HEK293 (cell line): ENCODE results near the gene ACTL9.

Source experiments
- CTCF ChIA-PET: fragments of 350-600 bp; formaldehyde crosslinking; extraction: SDS; loops from one replicate; lab custom pipeline; 2021; ENCODE audit warnings: antibody characterized with exemption; lab: Yijun Ruan, JAX
- POLR2A ChIA-PET: fragments of 300-600 bp; formaldehyde crosslinking; extraction: SDS; loops from one replicate; lab custom pipeline; 2020; ENCODE audit warnings: antibody characterized with exemption, inconsistent platforms; lab: Yijun Ruan, JAX
- H3K27ac ChIP-seq: fragments of 200-500 bp; sonication (Bioruptor generic); 2 replicates; pipeline ENCODE4 v1.5.1; 2014; ENCODE audit warnings: low read depth, low read length, control low read depth, inconsistent platforms; ENCODE audit errors: extremely low read depth
- H3K36me3 ChIP-seq, 2 experiments: fragments of 200-500 bp in 1 of 2; sonication (Bioruptor generic) in 1 of 2; 1 replicate in 1 of 2; 2 replicates in 1 of 2; pipeline ENCODE4 v1.5.1; 2014 to 2017; ENCODE audit warnings: inconsistent platforms in 2 of 2, low read length in 2 of 2; ENCODE audit not compliant: control insufficient read depth in 2 of 2, insufficient read depth in 1 of 2
- H3K4me1 ChIP-seq: fragments of 200-500 bp; sonication (Bioruptor generic); 2 replicates; pipeline ENCODE4 v1.5.1; 2014; ENCODE audit warnings: mild to moderate bottlenecking, low read length, inconsistent platforms; ENCODE audit not compliant: control insufficient read depth, insufficient read depth
- H3K4me3 ChIP-seq: 2 replicates; pipeline ENCODE4 v1.5.1; 2011; ENCODE audit warnings: low read depth, mild to moderate bottlenecking, control low read depth, low read length, moderate library complexity
- H3K9me3 ChIP-seq: fragments of 200-500 bp; sonication (Bioruptor generic); 2 replicates; pipeline ENCODE4 v1.5.1; 2014; ENCODE audit warnings: low read depth, low read length, inconsistent platforms; ENCODE audit not compliant: control insufficient read depth, insufficient read depth
- BCL11B ChIP-seq: fragments of 450-650 bp; formaldehyde crosslinking; IDR thresholded peaks from 2 replicates; pipeline ENCODE4 v1.5.1; 2016; ENCODE audit warnings: low read depth, missing biosample characterization, missing genetic modification characterization
- HOXC10 ChIP-seq: sonication (generic); formaldehyde crosslinking; IDR thresholded peaks from 2 replicates; pipeline ENCODE4 v1.8.1; 2023; ENCODE audit warnings: mild to moderate bottlenecking, missing genetic modification reagents
- SCRT2 ChIP-seq: fragments of 450-650 bp; formaldehyde crosslinking; IDR thresholded peaks from 2 replicates; pipeline ENCODE4 v1.5.1; 2016; ENCODE audit warnings: missing biosample characterization, missing genetic modification characterization
- ZBTB1 ChIP-seq: fragments of 450-650 bp; formaldehyde crosslinking; IDR thresholded peaks from 2 replicates; pipeline ENCODE4 v1.5.1; 2016; ENCODE audit warnings: missing biosample characterization, missing genetic modification characterization
- ZNF10 ChIP-seq: fragments of 450-650 bp; formaldehyde crosslinking; IDR thresholded peaks from 2 replicates; pipeline ENCODE4 v1.5.1; 2017; ENCODE audit warnings: missing biosample characterization, missing genetic modification characterization
- ZNF266 ChIP-seq: fragments of 450-650 bp; formaldehyde crosslinking; IDR thresholded peaks from 2 replicates; pipeline ENCODE4 v1.5.1; 2016; ENCODE audit warnings: missing biosample characterization, missing genetic modification characterization, low read depth
- ZNF433 ChIP-seq: fragments of 450-650 bp; formaldehyde crosslinking; IDR thresholded peaks from 2 replicates; pipeline ENCODE4 v1.5.1; 2016; ENCODE audit warnings: missing biosample characterization, missing genetic modification characterization, low read depth
- ZSCAN23 ChIP-seq: fragments of 450-650 bp; formaldehyde crosslinking; IDR thresholded peaks from 2 replicates; pipeline ENCODE4 v1.5.1; 2016; ENCODE audit warnings: missing biosample characterization, missing genetic modification characterization
- TF ChIP-seq, protein P1 (sequence below): fragments of 450-650 bp; formaldehyde crosslinking; IDR thresholded peaks from 2 replicates; pipeline ENCODE4 v1.5.1; 2016; ENCODE audit warnings: missing biosample characterization, missing genetic modification characterization
- TF ChIP-seq, protein P2 (sequence below): fragments of 450-650 bp; formaldehyde crosslinking; IDR thresholded peaks from 2 replicates; pipeline ENCODE4 v1.5.1; 2017; ENCODE audit warnings: missing biosample characterization, missing genetic modification characterization
- TF ChIP-seq, protein P3 (sequence below): fragments of 450-650 bp; formaldehyde crosslinking; IDR thresholded peaks from 2 replicates; pipeline ENCODE4 v1.5.1; 2016; ENCODE audit warnings: missing biosample characterization, missing genetic modification characterization
- TF ChIP-seq, protein P4 (sequence below): fragments of 450-650 bp; formaldehyde crosslinking; conservative IDR thresholded peaks from 2 replicates; pipeline ENCODE4 v1.5.1; 2016; ENCODE audit warnings: low read depth, missing biosample characterization, missing genetic modification characterization
- TF ChIP-seq, protein P5 (sequence below): fragments of 450-650 bp; formaldehyde crosslinking; IDR thresholded peaks from 2 replicates; pipeline ENCODE4 v1.5.1; 2016; ENCODE audit warnings: missing biosample characterization, missing genetic modification characterization
- TF ChIP-seq, protein P6 (sequence below): fragments of 450-650 bp; formaldehyde crosslinking; IDR thresholded peaks from 2 replicates; pipeline ENCODE4 v1.5.1; 2017; ENCODE audit warnings: missing biosample characterization, missing genetic modification characterization

Gene ACTL9

GRCh38 chr19:8731428-8732169, 33.0 kb upstream of the ACTL9 start:
- POLR2A ChIA-PET, result no interaction called here
- no peaks in the 10 kb centered on the region for H3K9me3 ChIP-seq
- no peaks in the 10 kb centered on the region for H3K4me1 ChIP-seq
- H3K27ac ChIP-seq, result no peak overlapping the region
- CTCF ChIA-PET, result interaction anchor here (0.6 to 0.8 kb wide), 3 partner anchors 77 to 254 kb away, joined by 3 to 4 read pairs (median 3); no protein-coding TSS in a partner anchor
- TF ChIP-seq SCRT2 (peak; percentile 38; the same call in 1 of the 2 replicates), ZSCAN23 (tag by site-specific recombination) (no peak), BCL11B (tag by site-specific recombination) (no peak), ZNF433 (tag by site-specific recombination) (no peak), ZNF10 (tag by site-specific recombination) (no peak)
- TF ChIP-seq, protein P1, sequence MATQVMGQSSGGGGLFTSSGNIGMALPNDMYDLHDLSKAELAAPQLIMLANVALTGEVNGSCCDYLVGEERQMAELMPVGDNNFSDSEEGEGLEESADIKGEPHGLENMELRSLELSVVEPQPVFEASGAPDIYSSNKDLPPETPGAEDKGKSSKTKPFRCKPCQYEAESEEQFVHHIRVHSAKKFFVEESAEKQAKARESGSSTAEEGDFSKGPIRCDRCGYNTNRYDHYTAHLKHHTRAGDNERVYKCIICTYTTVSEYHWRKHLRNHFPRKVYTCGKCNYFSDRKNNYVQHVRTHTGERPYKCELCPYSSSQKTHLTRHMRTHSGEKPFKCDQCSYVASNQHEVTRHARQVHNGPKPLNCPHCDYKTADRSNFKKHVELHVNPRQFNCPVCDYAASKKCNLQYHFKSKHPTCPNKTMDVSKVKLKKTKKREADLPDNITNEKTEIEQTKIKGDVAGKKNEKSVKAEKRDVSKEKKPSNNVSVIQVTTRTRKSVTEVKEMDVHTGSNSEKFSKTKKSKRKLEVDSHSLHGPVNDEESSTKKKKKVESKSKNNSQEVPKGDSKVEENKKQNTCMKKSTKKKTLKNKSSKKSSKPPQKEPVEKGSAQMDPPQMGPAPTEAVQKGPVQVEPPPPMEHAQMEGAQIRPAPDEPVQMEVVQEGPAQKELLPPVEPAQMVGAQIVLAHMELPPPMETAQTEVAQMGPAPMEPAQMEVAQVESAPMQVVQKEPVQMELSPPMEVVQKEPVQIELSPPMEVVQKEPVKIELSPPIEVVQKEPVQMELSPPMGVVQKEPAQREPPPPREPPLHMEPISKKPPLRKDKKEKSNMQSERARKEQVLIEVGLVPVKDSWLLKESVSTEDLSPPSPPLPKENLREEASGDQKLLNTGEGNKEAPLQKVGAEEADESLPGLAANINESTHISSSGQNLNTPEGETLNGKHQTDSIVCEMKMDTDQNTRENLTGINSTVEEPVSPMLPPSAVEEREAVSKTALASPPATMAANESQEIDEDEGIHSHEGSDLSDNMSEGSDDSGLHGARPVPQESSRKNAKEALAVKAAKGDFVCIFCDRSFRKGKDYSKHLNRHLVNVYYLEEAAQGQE (tag by site-specific recombination), result peak; percentile 97
- no peak overlapping the region for H3K4me3 ChIP-seq
- no peaks in the 10 kb centered on the region for H3K36me3 ChIP-seq

GRCh38 chr19:8724276-8724675, 25.7 kb upstream of the ACTL9 start:
- H3K4me1 ChIP-seq, result no peaks in the 10 kb centered on the region
- H3K36me3 ChIP-seq, result no peaks in the 10 kb centered on the region
- H3K27ac ChIP-seq, result no peak overlapping the region
- H3K9me3 ChIP-seq, result no peaks in the 10 kb centered on the region
- CTCF ChIA-PET, result no interaction called here
- TF ChIP-seq, protein P2, sequence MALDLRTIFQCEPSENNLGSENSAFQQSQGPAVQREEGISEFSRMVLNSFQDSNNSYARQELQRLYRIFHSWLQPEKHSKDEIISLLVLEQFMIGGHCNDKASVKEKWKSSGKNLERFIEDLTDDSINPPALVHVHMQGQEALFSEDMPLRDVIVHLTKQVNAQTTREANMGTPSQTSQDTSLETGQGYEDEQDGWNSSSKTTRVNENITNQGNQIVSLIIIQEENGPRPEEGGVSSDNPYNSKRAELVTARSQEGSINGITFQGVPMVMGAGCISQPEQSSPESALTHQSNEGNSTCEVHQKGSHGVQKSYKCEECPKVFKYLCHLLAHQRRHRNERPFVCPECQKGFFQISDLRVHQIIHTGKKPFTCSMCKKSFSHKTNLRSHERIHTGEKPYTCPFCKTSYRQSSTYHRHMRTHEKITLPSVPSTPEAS (tag by site-specific recombination), result no peak
- TF ChIP-seq, protein P3, sequence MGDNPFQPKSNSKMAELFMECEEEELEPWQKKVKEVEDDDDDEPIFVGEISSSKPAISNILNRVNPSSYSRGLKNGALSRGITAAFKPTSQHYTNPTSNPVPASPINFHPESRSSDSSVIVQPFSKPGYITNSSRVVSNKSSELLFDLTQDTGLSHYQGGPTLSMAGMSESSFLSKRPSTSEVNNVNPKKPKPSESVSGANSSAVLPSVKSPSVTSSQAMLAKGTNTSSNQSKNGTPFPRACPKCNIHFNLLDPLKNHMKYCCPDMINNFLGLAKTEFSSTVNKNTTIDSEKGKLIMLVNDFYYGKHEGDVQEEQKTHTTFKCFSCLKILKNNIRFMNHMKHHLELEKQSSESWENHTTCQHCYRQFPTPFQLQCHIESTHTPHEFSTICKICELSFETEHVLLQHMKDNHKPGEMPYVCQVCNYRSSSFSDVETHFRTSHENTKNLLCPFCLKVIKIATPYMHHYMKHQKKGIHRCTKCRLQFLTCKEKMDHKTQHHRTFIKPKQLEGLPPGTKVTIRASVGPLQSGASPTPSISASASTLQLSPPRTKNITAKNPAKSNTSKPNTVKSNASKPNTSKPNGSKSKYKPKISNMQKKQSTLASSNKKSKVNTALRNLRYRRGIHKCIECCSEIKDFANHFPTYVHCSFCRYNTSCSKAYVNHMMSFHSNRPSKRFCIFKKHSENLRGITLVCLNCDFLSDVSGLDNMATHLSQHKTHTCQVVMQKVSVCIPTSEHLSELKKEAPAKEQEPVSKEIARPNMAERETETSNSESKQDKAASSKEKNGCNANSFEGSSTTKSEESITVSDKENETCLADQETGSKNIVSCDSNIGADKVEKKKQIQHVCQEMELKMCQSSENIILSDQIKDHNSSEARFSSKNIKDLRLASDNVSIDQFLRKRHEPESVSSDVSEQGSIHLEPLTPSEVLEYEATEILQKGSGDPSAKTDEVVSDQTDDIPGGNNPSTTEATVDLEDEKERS, result no peak
- TF ChIP-seq ZNF266 (tag by site-specific recombination), result no peak
- no peak for TF ChIP-seq ZBTB1 (tag by site-specific recombination)
- TF ChIP-seq, protein P4, sequence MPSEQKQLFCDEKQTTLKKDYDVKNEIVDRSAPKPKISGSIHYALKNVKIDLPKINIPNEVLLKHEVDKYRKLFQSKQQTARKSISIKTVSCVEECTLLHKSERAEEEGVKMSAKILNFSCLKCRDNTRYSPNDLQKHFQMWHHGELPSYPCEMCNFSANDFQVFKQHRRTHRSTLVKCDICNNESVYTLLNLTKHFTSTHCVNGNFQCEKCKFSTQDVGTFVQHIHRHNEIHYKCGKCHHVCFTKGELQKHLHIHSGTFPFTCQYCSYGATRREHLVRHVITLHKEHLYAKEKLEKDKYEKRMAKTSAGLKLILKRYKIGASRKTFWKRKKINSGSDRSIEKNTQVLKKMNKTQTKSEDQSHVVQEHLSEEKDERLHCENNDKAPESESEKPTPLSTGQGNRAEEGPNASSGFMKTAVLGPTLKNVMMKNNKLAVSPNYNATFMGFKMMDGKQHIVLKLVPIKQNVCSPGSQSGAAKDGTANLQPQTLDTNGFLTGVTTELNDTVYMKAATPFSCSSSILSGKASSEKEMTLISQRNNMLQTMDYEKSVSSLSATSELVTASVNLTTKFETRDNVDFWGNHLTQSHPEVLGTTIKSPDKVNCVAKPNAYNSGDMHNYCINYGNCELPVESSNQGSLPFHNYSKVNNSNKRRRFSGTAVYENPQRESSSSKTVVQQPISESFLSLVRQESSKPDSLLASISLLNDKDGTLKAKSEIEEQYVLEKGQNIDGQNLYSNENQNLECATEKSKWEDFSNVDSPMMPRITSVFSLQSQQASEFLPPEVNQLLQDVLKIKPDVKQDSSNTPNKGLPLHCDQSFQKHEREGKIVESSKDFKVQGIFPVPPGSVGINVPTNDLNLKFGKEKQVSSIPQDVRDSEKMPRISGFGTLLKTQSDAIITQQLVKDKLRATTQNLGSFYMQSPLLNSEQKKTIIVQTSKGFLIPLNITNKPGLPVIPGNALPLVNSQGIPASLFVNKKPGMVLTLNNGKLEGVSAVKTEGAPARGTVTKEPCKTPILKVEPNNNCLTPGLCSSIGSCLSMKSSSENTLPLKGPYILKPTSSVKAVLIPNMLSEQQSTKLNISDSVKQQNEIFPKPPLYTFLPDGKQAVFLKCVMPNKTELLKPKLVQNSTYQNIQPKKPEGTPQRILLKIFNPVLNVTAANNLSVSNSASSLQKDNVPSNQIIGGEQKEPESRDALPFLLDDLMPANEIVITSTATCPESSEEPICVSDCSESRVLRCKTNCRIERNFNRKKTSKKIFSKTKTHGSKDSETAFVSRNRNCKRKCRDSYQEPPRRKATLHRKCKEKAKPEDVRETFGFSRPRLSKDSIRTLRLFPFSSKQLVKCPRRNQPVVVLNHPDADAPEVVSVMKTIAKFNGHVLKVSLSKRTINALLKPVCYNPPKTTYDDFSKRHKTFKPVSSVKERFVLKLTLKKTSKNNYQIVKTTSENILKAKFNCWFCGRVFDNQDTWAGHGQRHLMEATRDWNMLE (tag by site-specific recombination), result no peak
- TF ChIP-seq, protein P5, sequence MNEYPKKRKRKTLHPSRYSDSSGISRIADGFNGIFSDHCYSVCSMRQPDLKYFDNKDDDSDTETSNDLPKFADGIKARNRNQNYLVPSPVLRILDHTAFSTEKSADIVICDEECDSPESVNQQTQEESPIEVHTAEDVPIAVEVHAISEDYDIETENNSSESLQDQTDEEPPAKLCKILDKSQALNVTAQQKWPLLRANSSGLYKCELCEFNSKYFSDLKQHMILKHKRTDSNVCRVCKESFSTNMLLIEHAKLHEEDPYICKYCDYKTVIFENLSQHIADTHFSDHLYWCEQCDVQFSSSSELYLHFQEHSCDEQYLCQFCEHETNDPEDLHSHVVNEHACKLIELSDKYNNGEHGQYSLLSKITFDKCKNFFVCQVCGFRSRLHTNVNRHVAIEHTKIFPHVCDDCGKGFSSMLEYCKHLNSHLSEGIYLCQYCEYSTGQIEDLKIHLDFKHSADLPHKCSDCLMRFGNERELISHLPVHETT (tag by site-specific recombination), result no peak
- TF ChIP-seq, protein P6, sequence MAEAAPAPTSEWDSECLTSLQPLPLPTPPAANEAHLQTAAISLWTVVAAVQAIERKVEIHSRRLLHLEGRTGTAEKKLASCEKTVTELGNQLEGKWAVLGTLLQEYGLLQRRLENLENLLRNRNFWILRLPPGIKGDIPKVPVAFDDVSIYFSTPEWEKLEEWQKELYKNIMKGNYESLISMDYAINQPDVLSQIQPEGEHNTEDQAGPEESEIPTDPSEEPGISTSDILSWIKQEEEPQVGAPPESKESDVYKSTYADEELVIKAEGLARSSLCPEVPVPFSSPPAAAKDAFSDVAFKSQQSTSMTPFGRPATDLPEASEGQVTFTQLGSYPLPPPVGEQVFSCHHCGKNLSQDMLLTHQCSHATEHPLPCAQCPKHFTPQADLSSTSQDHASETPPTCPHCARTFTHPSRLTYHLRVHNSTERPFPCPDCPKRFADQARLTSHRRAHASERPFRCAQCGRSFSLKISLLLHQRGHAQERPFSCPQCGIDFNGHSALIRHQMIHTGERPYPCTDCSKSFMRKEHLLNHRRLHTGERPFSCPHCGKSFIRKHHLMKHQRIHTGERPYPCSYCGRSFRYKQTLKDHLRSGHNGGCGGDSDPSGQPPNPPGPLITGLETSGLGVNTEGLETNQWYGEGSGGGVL (tag by site-specific recombination), result no peak
- no peak for TF ChIP-seq HOXC10 (CRISPR knock-in tag)
- H3K4me3 ChIP-seq, result no peak overlapping the region
- POLR2A ChIA-PET, result no interaction called here
